Activated naive CD4-positive, alpha-beta T cell treated with anti-CD3 and anti-CD28 coated beads, Interleukin-2, amount 10 ng/mL, durations not matched to agents 7 days and 5 days (primary cell): ENCODE data around the gene KCNMA1.

Experiments used
- CTCF ChIA-PET: fragments of 350-600 bp; sonication (Branson Sonifier 250); formaldehyde crosslinking; loops from one replicate; lab custom pipeline; 2021; ENCODE audit warnings: antibody characterized with exemption; lab: Charles Lee
- DNase-seq: peaks from one replicate; pipeline ENCODE4 v3.0.0-alpha.2; 2020
- H3K27ac Mint-ChIP-seq: one replicate; pipeline ENCODE4 v1.8.0; 2021; ENCODE audit warnings: mild to moderate bottlenecking, moderate library complexity, mixed read lengths
- H3K27me3 Mint-ChIP-seq: one replicate; pipeline ENCODE4 v1.8.0; 2021; ENCODE audit warnings: mild to moderate bottlenecking, mixed read lengths
- H3K36me3 Mint-ChIP-seq: one replicate; pipeline ENCODE4 v1.8.0; 2021; ENCODE audit warnings: mixed read lengths
- H3K4me1 Mint-ChIP-seq: one replicate; pipeline ENCODE4 v1.8.0; 2021; ENCODE audit warnings: mixed read lengths
- H3K4me3 Mint-ChIP-seq: one replicate; pipeline ENCODE4 v1.8.0; 2021; ENCODE audit warnings: mild to moderate bottlenecking, moderate library complexity, mixed read lengths
- H3K9me3 Mint-ChIP-seq: one replicate; pipeline ENCODE4 v1.8.0; 2021; ENCODE audit warnings: mixed read lengths

The KCNMA1 gene

GRCh38 chr10:77087366-77087765 is 550.2 kb downstream of the KCNMA1 start:
- Mint-ChIP-seq H3K4me1 (no peaks in the 10 kb centered on the region), H3K27ac (no peak overlapping the region), H3K36me3 (no peaks in the 10 kb centered on the region), H3K27me3 (no peaks in the 10 kb centered on the region), H3K4me3 (no peak overlapping the region), H3K9me3 (no peaks in the 10 kb centered on the region)
- CTCF ChIA-PET = no interaction called here
- no peak for DNase-seq

DNA sequence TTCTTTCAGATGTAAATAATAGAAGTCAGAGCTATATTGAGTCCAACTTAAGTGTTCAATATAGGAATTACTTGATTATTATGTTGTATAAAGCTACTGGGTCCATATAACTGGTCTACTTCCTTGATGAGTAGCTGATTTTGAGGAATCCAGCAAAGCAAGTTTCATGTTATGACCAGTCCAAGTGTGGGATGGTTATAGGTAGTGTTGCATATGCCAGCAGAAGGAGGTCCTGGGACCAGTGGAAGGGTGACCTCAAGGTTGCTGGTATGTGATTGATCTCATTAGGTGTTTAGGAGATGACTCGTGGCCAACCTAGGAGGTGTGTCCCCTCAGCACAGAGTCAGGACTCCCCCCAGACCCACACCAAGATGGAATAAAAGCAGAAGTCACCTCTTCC is 551.5 kb downstream of the KCNMA1 start:
- Mint-ChIP-seq H3K9me3 (no peaks in the 10 kb centered on the region), H3K4me3 (no peak overlapping the region), H3K4me1 (no peaks in the 10 kb centered on the region), H3K27me3 (no peaks in the 10 kb centered on the region), H3K27ac (no peak overlapping the region), H3K36me3 (no peaks in the 10 kb centered on the region)
- CTCF ChIA-PET = no interaction called here
- DNase-seq = no peak

GRCh38 chr10:77085344-77085743 is 552.3 kb downstream of the KCNMA1 start:
- DNase-seq = no peak
- Mint-ChIP-seq H3K9me3 (no peaks in the 10 kb centered on the region), H3K36me3 (no peaks in the 10 kb centered on the region), H3K4me3 (no peak overlapping the region), H3K27ac (no peak overlapping the region), H3K4me1 (no peaks in the 10 kb centered on the region), H3K27me3 (no peaks in the 10 kb centered on the region)
- CTCF ChIA-PET = no interaction called here

GRCh38 chr10:77084431-77085144 is 553.0 kb downstream of the KCNMA1 start:
- H3K36me3 Mint-ChIP-seq = no peaks in the 10 kb centered on the region
- H3K4me3 Mint-ChIP-seq = no peak overlapping the region
- no peak for DNase-seq
- H3K9me3 Mint-ChIP-seq = no peaks in the 10 kb centered on the region
- CTCF ChIA-PET = no interaction called here
- H3K27ac Mint-ChIP-seq = no peak overlapping the region
- H3K4me1 Mint-ChIP-seq = no peaks in the 10 kb centered on the region
- H3K27me3 Mint-ChIP-seq = no peaks in the 10 kb centered on the region

- Mint-ChIP-seq H3K4me3 (no peak overlapping the region), H3K27me3 (no peaks in the 10 kb centered on the region), H3K9me3 (no peaks in the 10 kb centered on the region), H3K36me3 (no peaks in the 10 kb centered on the region), H3K27ac (no peak overlapping the region), H3K4me1 (no peaks in the 10 kb centered on the region)
- CTCF ChIA-PET = no interaction called here
- DNase-seq = no peak
Measured at GRCh38 chr10:77082601-77083252, 554.9 kb downstream of the KCNMA1 start.

DNA sequence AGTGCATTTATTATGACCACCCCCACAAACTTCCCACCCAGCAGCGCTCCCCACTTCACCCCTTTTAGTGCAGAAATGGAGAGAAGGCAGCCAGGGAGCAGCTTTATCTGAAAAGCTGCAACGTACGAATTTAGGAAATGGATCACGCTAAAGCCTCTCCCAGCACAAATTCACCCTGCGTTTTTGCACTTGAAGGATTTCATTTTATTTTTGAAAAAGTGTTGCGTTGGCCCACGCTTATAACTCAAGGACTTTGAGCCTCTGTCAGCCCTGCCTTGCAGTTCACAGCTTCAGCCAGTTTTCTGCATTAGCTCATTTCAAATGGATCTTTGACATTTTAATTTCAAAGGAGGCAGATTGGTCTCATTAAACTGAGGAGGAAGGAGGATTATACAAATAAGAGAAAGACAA is 556.1 kb downstream of the KCNMA1 start:
- no peak overlapping the region for H3K27ac Mint-ChIP-seq
- CTCF ChIA-PET = no interaction called here

GRCh38 chr10:77080361-77081027 is 557.1 kb downstream of the KCNMA1 start:
- Mint-ChIP-seq H3K27me3 (no peaks in the 10 kb centered on the region), H3K27ac (no peak overlapping the region), H3K4me1 (no peaks in the 10 kb centered on the region), H3K4me3 (no peak overlapping the region), H3K36me3 (no peaks in the 10 kb centered on the region), H3K9me3 (no peaks in the 10 kb centered on the region)
- CTCF ChIA-PET = no interaction called here
- no peak for DNase-seq

More for the DNA sequence above, 556.1 kb downstream of the KCNMA1 start:
- Mint-ChIP-seq H3K27me3 (no peaks in the 10 kb centered on the region), H3K4me1 (no peaks in the 10 kb centered on the region), H3K36me3 (no peaks in the 10 kb centered on the region), H3K9me3 (no peaks in the 10 kb centered on the region), H3K4me3 (no peak overlapping the region)
- DNase-seq = no peak

DNA sequence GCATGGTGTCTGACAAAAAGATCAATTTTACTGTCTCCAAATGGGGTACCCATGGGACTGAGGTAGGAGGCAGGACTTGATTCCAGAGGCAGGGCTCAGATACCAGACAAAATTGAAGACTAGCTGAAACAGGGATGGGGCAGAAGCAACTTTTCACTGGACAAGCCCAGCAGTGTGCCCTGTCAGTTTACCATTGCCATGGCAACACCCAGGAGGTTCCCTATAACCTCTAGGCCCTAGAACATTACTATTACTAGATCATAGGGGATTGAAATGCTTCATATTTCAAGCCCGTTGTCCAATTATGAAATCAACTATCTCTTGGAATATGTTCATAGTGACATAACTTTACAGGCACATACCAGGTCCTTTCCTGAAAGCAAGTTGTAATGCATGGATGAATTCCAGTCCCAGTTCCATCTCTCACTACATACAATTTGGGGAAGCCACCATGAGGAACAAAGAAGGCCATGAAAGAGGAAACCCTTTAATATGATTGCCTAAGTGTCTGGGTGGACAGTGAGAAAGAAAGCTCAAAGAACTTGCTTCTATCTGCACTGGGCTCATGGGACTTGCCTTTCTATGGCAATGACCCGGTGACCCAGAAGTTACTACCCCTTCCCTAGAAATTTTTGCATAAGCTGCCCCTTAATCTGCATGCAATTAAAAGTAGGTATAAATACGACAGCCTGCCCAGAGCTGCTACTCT is 557.9 kb downstream of the KCNMA1 start:
- CTCF ChIA-PET = no interaction called here
- Mint-ChIP-seq H3K27ac (no peak overlapping the region), H3K4me3 (no peak overlapping the region), H3K36me3 (no peaks in the 10 kb centered on the region), H3K9me3 (no peaks in the 10 kb centered on the region), H3K4me1 (no peaks in the 10 kb centered on the region), H3K27me3 (no peaks in the 10 kb centered on the region)
- DNase-seq = no peak

- no peak for DNase-seq
- H3K9me3 Mint-ChIP-seq = no peaks in the 10 kb centered on the region
- H3K4me1 Mint-ChIP-seq = no peaks in the 10 kb centered on the region
Measured at GRCh38 chr10:77077316-77077945, 560.2 kb downstream of the KCNMA1 start.

GRCh38 chr10:77075926-77076325 is 561.7 kb downstream of the KCNMA1 start:
- Mint-ChIP-seq H3K27me3 (no peaks in the 10 kb centered on the region), H3K4me1 (no peaks in the 10 kb centered on the region), H3K4me3 (no peak overlapping the region), H3K9me3 (no peaks in the 10 kb centered on the region), H3K36me3 (no peaks in the 10 kb centered on the region), H3K27ac (no peak overlapping the region)
- CTCF ChIA-PET = no interaction called here
- DNase-seq = no peak

More at GRCh38 chr10:77077316-77077945, 560.2 kb downstream of the KCNMA1 start:
- Mint-ChIP-seq H3K4me3 (no peak overlapping the region), H3K27me3 (no peaks in the 10 kb centered on the region), H3K36me3 (no peaks in the 10 kb centered on the region), H3K27ac (no peak overlapping the region)
- CTCF ChIA-PET = no interaction called here

- CTCF ChIA-PET = no interaction called here
- Mint-ChIP-seq H3K4me3 (no peak overlapping the region), H3K36me3 (no peaks in the 10 kb centered on the region), H3K27me3 (no peaks in the 10 kb centered on the region), H3K9me3 (no peaks in the 10 kb centered on the region), H3K27ac (no peak overlapping the region), H3K4me1 (no peaks in the 10 kb centered on the region)
- DNase-seq = no peak
Measured at GRCh38 chr10:77074104-77074624, 563.4 kb downstream of the KCNMA1 start.

- Mint-ChIP-seq H3K27me3 (no peaks in the 10 kb centered on the region), H3K27ac (no peak overlapping the region), H3K4me3 (no peak overlapping the region), H3K36me3 (no peaks in the 10 kb centered on the region), H3K4me1 (no peaks in the 10 kb centered on the region), H3K9me3 (no peaks in the 10 kb centered on the region)
- CTCF ChIA-PET = no interaction called here
- DNase-seq = no peak
Measured at GRCh38 chr10:77073663-77073960, 564.0 kb downstream of the KCNMA1 start.

DNA sequence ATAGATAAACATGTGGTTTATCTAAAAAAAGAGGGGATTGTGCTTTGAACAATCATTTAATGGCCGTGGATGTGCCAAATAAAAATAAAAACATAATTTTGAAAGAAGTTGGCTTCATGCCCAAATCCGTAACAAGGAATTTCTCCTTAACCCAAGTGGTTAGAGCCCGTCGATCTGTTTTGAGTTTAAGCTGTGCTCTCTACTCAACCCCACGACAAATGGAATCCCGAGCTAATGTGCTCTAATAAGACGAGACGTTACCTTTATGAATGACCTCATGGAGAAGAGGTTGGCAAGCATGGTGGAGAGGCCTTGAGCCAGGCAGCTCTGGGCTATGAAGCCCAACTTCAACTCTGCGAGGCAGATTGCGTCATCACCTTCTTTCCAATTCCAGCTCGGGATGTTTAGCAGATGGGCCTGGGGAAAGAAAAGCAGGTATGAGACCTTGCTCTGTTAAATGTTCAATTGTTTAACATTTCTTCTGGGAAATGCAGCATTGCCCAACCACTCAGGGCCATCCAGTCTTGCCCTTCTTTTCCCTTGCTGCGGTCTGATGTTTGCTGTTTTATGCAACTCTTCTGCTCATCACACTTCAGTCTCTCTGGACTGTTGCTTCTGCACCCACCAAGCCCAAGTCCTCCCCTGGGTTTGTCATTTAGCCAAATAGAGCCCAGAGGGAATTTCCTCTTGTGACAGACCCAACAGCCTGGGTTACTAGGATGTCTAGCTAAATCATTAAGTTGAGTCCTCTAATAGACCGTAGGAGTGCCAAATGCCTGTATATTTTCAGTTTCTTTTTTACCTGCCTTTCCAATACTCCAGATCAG is 564.6 kb downstream of the KCNMA1 start:
- Mint-ChIP-seq H3K4me1 (no peaks in the 10 kb centered on the region), H3K27ac (no peak overlapping the region), H3K27me3 (no peaks in the 10 kb centered on the region), H3K9me3 (no peaks in the 10 kb centered on the region), H3K36me3 (no peaks in the 10 kb centered on the region), H3K4me3 (no peak overlapping the region)
- CTCF ChIA-PET = no interaction called here
- no peak for DNase-seq
